Measurements from ENCODE around the gene MSI1.

The MSI1 gene

DNA sequence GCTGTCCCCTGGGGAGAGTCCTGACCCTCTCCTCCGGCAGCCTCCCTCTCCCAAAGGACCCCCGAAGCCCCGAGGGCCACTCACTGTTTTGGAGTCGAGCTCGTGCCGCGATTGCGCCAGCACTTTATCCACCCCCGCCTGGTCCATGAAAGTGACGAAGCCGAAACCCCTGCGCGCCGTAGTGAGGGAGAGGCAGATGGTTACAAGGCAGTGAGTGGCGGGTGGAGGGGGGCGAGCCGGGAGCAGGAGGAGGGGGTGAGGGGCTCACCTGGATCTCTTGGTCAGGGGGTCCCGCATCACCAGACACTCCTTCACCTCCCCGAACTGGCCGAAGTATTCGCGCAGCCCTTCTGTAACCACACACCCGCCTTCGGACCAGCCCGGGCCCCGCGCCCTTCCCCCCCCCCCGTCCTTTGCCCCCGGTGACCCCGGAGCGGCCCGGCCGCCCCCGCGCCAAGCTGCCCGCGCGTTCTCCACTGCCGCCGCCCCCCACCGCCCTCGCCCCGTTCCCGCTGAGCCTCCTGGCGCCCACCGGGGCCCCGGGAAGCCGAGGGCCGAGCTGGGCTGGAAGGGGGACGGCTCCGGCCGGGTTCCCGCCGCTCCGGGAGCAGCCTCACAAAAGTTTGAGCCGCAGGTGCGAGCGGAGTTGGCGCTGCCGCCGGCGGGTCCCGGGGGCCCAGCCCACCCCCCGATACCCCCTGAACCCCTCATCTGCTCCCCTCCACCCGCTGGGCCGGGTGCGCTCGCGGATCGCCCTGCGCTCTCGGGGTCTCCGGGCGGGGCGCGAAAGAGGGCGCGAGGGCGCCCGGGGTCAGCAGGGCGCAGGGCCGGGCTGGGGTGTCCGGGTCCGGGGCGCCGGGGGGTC lies 808 bp downstream of the MSI1 start:
- TF ChIP-seq, protein P1, sequence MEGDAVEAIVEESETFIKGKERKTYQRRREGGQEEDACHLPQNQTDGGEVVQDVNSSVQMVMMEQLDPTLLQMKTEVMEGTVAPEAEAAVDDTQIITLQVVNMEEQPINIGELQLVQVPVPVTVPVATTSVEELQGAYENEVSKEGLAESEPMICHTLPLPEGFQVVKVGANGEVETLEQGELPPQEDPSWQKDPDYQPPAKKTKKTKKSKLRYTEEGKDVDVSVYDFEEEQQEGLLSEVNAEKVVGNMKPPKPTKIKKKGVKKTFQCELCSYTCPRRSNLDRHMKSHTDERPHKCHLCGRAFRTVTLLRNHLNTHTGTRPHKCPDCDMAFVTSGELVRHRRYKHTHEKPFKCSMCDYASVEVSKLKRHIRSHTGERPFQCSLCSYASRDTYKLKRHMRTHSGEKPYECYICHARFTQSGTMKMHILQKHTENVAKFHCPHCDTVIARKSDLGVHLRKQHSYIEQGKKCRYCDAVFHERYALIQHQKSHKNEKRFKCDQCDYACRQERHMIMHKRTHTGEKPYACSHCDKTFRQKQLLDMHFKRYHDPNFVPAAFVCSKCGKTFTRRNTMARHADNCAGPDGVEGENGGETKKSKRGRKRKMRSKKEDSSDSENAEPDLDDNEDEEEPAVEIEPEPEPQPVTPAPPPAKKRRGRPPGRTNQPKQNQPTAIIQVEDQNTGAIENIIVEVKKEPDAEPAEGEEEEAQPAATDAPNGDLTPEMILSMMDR (conservative IDR thresholded peaks at IDR 0.05): no peak
- peak overlapping the region; percentile 87; the same call in 1 of the 2 replicates for H3K27ac ChIP-seq

DNA sequence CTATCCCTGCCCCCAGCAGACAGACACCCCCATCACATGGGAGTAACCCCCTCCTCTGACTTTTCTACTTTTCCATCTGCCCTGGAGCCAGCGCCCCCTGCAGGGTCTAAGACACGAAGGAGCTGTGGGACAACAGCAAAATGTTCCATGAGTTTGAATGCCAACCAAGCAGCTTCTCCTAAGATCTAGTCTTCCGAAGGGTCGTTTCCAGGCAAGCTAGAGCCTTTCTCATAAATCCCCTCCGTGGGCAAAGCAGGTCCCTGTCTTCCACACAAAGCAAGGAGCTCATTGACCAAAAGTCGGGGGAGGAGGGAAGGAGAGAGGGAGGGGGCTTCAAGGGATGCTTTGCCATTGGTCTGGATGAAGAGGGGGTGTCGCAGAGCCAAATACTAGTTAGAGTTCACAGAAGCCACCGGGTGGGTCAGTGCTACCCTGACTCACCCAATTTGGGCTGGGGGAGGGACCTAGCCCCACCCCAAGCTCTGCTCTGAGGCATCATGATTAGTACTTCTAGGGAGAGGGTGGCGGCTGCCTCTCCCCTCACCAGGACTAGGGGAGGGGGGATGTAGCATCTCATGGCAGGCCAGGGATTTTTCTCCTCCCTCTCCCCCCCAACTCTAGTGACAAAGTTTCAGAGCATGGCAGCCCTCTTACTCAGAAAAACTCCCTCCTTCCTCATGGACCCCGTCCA lies 1.6 kb downstream of the MSI1 start:
- peak overlapping the region; percentile 87; the same call in 1 of the 2 replicates for H3K27ac ChIP-seq
- TF ChIP-seq, protein P1 (conservative IDR thresholded peaks at IDR 0.05): peak; percentile 67

DNA sequence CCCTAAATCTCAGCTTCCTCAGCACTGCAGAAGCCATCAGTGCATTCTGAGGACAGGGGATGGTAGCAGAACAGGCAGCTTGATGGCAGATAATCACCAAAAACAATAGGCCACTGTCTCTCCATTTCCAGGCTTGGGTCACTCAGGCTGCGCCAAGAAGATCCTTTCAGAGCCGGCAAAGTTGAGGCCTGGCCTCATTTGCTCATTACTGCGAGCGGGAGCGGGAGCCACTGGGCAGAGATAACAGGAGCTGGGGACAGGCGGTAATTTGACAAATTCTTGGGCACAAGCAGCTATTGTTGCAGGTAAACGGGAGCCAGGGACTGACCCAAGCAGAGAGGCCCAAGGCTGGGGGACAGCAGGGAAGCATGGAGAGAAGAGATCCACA lies 2.1 kb downstream of the MSI1 start:
- TF ChIP-seq, protein P1 (conservative IDR thresholded peaks at IDR 0.05): no peak
- no peak overlapping the region for H3K27ac ChIP-seq

DNA sequence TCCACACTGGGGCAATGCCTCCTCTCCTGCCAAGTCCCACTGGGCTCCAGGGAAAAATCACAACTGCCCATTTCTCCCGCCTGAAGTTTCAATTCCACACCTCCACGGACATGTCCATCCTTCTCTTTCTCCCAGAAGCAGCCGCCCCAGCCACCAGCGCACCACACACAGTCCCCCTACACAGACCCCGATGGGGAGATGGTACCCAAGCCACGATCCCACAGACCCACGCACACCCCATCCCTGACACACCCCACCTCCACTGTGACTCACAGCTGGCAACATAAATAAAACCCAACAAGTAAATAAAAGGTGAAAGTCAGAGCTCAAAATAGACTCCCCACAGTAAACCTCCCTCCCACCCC lies 2.6 kb downstream of the MSI1 start:
- TF ChIP-seq, protein P1 (conservative IDR thresholded peaks at IDR 0.05): no peak

DNA sequence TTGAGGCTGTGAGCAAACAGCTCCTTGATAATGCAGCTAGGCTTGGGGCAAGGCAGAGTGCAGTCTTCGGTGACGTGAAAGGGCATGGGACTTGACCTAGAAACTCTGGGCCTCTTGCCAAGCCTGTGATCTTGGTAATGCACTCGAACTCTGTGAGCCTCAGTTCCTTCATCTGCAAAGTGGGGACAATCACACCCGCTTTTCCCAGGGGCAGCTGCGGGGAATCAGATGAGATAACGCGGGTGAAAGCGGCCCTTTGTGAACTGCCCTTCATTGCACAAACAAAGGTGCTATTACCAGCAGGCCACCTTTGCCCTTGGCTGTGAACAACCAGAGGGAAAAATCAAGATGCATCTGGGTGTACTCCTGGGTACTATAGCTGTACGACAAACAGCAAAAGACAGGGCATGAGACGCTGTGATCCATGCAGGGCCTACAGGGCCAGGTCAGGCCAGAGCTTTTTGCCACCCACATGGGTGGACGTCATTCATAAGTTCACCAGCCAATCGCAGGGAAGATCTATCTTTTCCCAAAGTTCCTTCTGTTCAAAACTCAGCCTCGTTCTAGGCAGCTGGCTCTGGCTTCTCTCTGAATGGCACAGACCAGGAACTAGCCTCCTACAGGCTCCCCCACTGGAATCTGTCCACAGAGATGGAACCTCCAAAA lies 3.2 kb downstream of the MSI1 start:
- TF ChIP-seq, protein P1 (conservative IDR thresholded peaks at IDR 0.05): no peak
- no peak overlapping the region for H3K27ac ChIP-seq

More for the DNA sequence above, 2.6 kb downstream of the MSI1 start:
- H3K27ac ChIP-seq: no peak overlapping the region

DNA sequence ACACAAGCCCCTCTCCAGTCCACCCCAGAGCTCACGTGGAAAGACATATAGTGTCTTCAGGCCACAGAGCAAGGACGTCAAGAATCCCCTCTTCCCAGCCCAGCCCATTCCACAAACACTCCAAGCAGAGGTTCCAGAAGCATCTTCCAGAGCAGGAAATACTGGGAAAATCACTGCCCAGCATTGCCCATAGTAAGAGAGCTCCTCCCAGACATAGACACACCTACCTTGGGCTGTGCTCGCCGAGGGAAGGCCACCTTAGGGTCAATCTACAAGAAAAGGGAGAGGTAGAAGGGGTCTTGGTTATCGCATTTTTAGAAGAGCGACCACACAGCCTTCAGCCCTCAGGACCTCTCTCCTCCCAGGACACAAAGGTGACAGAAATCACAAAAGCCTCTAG lies 4.5 kb downstream of the MSI1 start:
- TF ChIP-seq, protein P1 (conservative IDR thresholded peaks at IDR 0.05): no peak
- no peak overlapping the region for H3K27ac ChIP-seq

DNA sequence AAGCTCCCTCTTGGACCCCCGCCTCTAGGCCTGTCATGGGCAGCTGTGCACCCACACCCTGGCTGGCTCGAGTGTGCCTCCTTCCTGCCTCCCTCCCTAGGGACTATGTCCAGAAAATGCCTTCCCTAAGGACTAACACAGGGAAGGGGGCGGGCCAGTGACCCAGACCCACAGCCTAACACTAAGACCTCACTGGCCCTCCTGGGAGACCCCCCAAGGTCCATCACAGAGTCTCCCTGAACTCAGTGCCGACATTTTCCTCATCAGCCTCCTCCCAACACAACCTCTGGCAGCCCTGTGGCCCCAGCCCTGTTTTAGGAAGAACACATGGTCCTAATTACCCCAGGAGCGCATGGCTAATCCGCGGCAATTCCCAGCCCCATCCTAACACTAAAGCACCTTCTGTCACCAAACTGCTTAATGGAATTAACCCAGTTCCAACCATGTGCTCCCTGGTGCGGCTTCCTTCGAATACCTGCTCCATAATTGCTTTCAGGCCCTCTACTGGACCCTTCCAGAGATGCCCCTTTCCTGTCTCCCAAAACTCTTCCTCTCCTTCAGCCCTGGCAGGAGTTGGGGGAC lies 5.6 kb downstream of the MSI1 start:
- no peak overlapping the region for H3K27ac ChIP-seq
- TF ChIP-seq, protein P1 (conservative IDR thresholded peaks at IDR 0.05): no peak

Measured in VCaP (cell line).